Activated T-helper 1 cell treated with anti-CD3 and anti-CD28 coated beads, Interleukin-2, amount 50 U/mL, for 16 hours (primary cell): ENCODE data around the gene CBLL1.

Experiments used
- DNase-seq, 2 donors: peaks; one replicate each; pipeline ENCODE4 v3.0.0-alpha.2; 2020; ENCODE audit warnings: low read depth in 1 of 2, low spot score in 1 of 2

The CBLL1 gene

GRCh38 chr7:107742678-107743566, 1.0 kb upstream of the CBLL1 start:
- DNase-seq: no peak

DNA sequence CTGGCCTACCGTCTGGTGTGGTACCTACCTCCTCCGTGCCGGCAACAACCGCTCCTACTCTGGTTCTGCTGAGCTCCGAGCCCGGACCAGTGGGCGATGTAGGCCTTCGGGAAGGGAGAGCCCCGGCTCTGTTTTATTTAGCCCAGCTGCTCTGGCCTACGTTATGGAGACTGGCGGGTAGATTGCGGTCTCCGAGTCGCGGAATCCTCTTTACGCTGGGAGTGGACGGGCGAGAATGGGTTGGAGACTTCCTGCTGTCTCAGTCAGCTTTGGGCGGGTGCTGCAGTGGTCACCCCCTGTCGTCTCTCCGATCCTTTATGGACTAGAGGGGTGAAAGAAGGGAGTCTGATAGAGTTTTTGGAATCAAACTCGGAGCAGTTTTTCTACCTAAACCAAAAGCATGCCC, 406 bp downstream of the CBLL1 start:
- no peak for DNase-seq

DNA sequence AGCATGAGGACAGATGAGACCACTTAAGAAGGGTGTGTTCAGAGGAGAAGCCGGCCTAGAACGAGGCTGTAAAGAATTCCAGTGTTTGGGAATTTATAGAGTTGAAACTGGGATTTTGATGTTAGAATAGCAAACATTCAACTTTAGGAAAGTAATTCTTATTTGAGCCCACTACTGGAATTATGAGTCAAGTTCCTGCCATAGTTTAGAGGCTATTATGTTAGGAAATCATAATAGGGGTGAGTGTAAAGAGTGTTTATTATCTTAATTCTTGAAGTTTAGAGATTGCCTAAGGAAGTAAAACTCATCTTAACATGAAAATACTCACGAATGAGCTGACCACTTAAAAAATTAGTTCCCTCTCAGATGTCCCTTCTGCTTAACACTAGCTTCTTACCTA, 2.1 kb downstream of the CBLL1 start:
- no peak for DNase-seq

DNA sequence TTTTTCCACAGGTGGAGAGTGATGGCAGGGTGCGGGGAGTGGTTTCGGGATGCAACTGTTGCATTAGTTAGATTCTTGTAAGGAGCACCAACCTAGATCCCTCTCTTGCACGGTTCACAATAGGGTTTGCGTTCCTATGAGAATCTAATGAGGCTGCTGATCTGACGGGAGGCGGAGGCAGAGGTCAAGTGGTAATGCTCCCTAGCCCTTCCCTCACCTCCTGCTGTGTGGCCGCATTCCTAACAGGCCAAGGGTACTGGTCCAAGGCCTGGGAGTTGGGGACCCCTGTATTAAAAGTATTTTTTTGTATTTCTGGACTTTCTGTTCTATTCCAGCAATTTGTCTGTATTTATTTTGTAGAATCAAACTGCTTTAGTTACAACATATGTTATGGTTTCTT, 7.2 kb downstream of the CBLL1 start:
- DNase-seq: no peak

- no peak for DNase-seq
Observed at GRCh38 chr7:107754642-107755041, 10.7 kb downstream of the CBLL1 start.

GRCh38 chr7:107758667-107759066, 14.7 kb downstream of the CBLL1 start:
- DNase-seq: no peak

DNA sequence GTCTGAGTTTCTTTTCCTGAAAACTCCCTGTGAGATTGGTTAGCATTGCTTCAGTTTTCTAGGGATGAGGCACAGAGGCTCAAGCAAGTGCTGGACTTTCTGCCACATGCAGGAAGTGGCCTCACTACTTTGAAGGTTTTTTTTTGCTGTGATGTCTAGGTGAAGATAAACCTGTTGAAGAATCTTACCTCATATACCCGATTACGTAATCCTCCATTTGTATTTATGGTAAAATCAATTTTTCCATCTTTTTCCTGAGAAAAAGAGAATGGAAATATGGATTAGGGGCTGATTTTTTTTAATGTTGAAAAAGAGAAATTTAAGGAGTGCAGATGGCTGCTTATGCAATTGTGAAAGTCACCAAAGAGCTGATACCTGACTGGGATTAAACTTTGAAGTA, 23.4 kb downstream of the CBLL1 start:
- no peak for DNase-seq

- DNase-seq: no peak
Observed at GRCh38 chr7:107768263-107768662, 24.3 kb downstream of the CBLL1 start.

GRCh38 chr7:107773027-107773426, 29.1 kb downstream of the CBLL1 start:
- DNase-seq: no peak

- DNase-seq: no peak
Observed at GRCh38 chr7:107777702-107778101, 33.8 kb downstream of the CBLL1 start.

- DNase-seq: no peak
Observed at GRCh38 chr7:107778283-107778682, 34.3 kb downstream of the CBLL1 start.

GRCh38 chr7:107779647-107780099, 35.7 kb downstream of the CBLL1 start:
- DNase-seq: no peak

DNA sequence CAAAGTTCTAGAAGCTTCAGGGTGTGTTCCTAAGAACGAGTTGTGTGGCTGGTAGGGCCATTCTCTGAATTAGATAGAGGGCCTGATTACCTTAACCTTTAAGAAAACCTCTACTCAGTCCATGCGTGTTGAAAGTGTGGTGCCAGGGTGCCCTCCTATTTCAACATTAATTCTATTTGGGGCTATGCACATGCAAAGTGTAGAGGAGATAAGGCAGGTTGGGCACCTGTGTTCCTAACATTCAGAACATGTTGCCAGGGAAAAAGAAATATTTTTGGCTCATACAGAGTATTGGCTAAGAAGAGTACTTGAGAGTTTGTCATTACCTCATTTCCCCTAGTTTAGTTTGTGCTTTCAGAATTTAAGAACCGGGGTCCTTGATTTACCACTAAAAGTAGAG, 38.4 kb downstream of the CBLL1 start:
- no peak for DNase-seq

DNA sequence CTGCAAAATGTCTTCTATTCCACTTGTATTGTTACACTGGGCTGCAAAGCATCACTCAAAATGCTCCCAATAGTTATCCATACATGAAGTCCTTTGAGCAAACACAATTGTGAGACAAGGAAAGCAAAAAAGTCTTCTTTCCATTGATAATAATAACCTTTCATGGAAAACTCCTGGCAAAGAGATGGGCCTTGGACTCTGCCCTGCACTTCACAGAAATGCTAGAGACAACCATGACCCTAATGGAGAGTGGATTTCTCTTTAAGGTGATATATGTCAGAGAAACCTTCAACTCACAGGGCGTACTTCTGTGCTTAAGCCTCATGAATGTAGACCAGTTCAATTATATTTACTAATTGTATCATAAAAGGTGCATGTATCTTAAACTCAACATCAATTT, 39.7 kb downstream of the CBLL1 start:
- DNase-seq: no peak

GRCh38 chr7:107785170-107785569, 41.2 kb downstream of the CBLL1 start:
- DNase-seq: no peak

GRCh38 chr7:107785926-107786325, 42.0 kb downstream of the CBLL1 start:
- DNase-seq: no peak

GRCh38 chr7:107788216-107788615, 44.3 kb downstream of the CBLL1 start:
- no peak for DNase-seq

- no peak for DNase-seq
Observed at GRCh38 chr7:107788662-107789061, 44.7 kb downstream of the CBLL1 start.

GRCh38 chr7:107789647-107790046, 45.7 kb downstream of the CBLL1 start:
- no peak for DNase-seq

DNA sequence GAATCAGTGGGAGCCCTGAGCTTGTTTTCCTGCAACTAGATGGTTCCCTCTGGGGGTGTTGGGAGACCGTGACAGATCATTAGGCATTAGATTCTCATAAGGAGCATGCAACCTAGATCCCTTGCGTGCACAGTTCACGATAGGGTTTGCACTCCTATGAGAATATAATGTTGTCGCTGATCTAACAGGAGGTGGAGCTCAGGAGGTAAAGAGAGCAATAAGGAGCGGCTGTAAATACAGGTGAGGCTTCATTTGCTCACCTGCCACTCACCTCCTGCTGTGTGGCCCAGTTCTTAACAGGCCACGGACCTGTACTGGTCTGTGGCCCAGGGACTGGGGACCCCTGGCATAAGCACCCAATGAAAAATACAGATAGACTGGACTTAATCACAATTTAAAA, 48.4 kb downstream of the CBLL1 start:
- DNase-seq: no peak

DNA sequence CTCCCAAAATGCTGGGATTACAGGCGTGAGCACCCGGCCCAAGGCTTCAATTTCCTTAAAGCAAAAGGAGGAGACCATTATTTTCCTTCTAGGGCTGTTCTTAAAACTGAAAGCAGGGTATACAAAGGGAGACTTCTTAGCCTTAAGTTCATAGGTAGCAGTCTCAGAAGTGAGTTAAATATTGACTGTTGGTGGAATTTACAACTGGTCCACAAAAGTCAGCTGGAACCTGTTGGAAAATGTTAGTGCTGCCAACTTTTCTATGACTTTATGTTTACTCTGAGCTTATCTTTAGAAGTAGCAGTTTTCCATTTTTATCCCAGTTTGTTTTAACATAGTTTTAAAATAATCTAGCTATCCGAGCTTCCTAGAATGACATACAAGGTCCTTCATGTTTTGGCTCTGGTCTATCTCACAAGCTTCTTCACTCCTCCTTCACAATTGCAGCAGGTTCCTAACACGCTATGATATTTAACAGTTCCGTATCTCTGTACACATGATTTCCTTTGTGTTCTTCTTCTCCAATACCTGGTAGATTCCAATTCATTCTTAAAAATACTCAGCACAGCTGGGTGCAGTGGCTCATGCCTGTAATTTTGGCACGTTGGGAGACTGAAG, 55.8 kb downstream of the CBLL1 start:
- no peak for DNase-seq

- no peak for DNase-seq
Observed at GRCh38 chr7:107803009-107803610, 59.2 kb downstream of the CBLL1 start, which contains the start of gene SLC26A3. Gene SLC26A3, minus strand, starts transcription at chr7:107803223. Its CDS starts 8,714 bp downstream, at chr7:107794509.
